HCT116 (cell line): Measurements from ENCODE around the gene SNRNP40. TPM values are rescaled to one million over a fixed set of nuclear protein-coding genes. Genes with fewer than 3 reads are reported as not detected.

ENCODE experiments used
- ATAC-seq: fragments of 200-7000 bp; cut with Tn5 transposase; 2 replicates; pipeline ENCODE4 v1.9.1; 2020; ENCODE audit warnings: mild to moderate bottlenecking, moderate library complexity
- BruUV-seq: library from RNA; stranded (reverse); fragments of 400-500 nt; replicated peaks from 2 replicates; lab custom pipeline; 2021; lab: Mats Ljungman, UMichigan
- CTCF ChIA-PET: fragments of 300-600 bp; sonication (Branson Sonifier 250); formaldehyde crosslinking; loops from one replicate; lab custom pipeline; 2021; ENCODE audit warnings: antibody characterized with exemption; lab: Charles Lee
- POLR2A ChIA-PET: fragments of 300-600, 350-600 bp; sonication (Branson Sonifier 250); formaldehyde crosslinking; loops from one replicate; lab custom pipeline; 2021; ENCODE audit warnings: antibody characterized with exemption; lab: Charles Lee
- RAD21 ChIA-PET, 2 experiments: fragments of 300-600 bp; sonication (Branson Sonifier 250); formaldehyde crosslinking; loops; one replicate each; lab custom pipeline; 2023; ENCODE audit warnings: low total read pairs in 2 of 2; ENCODE audit not compliant: uncharacterized antibody in 2 of 2, unreplicated experiment in 2 of 2, low non-redundant PET in 1 of 2; lab: Charles Lee
- DNase-seq: peaks from one replicate; pipeline ENCODE4 v3.0.0-alpha.2; 2010; ENCODE audit warnings: low read depth, low spot score
- H2AFZ ChIP-seq: fragments of 200-600 bp; shearing (Covaris generic), sonication (generic); 2 replicates; pipeline ENCODE4 v1.6.1; 2017; ENCODE audit warnings: low read depth, mixed run types, mixed read lengths, antibody characterized with exemption, low read length; ENCODE audit not compliant: poor library complexity, severe bottlenecking
- H3K27ac ChIP-seq: 2 replicates; pipeline ENCODE4 v1.5.1; 2012; ENCODE audit warnings: low read depth, low read length
- H3K27me3 ChIP-seq: fragments of 200-600 bp; sonication (generic); 2 replicates; pipeline ENCODE4 v1.6.1; 2016; ENCODE audit warnings: mixed run types, low read length, mixed read lengths; ENCODE audit not compliant: insufficient read depth
- H3K36me3 ChIP-seq, 2 experiments: fragments of 200-500 bp in 1 of 2; fragments of 200-600 bp in 1 of 2; sonication (Bioruptor generic) in 1 of 2; sonication (generic) in 1 of 2; 2 replicates each; pipeline versions ENCODE4 v1.5.1 to v1.6.1; 2014 to 2016; ENCODE audit warnings: low read length in 2 of 2, inconsistent platforms in 1 of 2, mixed read lengths in 1 of 2, mixed run types in 1 of 2; ENCODE audit not compliant: insufficient read depth in 2 of 2, control insufficient read depth in 1 of 2
- H3K4me1 ChIP-seq, 2 experiments: fragments of 200-600 bp in 1 of 2; sonication (generic) in 1 of 2; 2 replicates each; pipeline versions ENCODE4 v1.5.1 to v1.6.1; 2012 to 2017; ENCODE audit warnings: low read length in 2 of 2, inconsistent platforms in 1 of 2, mild to moderate bottlenecking in 1 of 2, mixed read lengths in 1 of 2, mixed run types in 1 of 2, moderate library complexity in 1 of 2; ENCODE audit not compliant: insufficient read depth in 2 of 2, control insufficient read depth in 1 of 2
- H3K4me2 ChIP-seq: fragments of 200-600 bp; sonication (generic); 2 replicates; pipeline ENCODE4 v1.6.1; 2017; ENCODE audit warnings: mixed run types, low read length, mixed read lengths
- H3K4me3 ChIP-seq, 2 experiments: fragments of 200-600 bp in 1 of 2; sonication (generic) in 1 of 2; replicated peaks in 1 of 2; 2 replicates each; pipeline ENCODE4 v1.5.1; 2011 to 2016; ENCODE audit warnings: low read length in 2 of 2, control low read depth in 1 of 2, low read depth in 1 of 2, mild to moderate bottlenecking in 1 of 2, mixed read lengths in 1 of 2, mixed run types in 1 of 2
- H3K79me2 ChIP-seq: fragments of 200-600 bp; sonication (generic); 2 replicates; pipeline ENCODE4 v1.6.1; 2017; ENCODE audit warnings: mild to moderate bottlenecking, mixed run types, low read length, moderate library complexity, mixed read lengths; ENCODE audit not compliant: insufficient read depth
- H3K9ac ChIP-seq: fragments of 200-600 bp; sonication (generic); 2 replicates; pipeline ENCODE4 v1.6.1; 2016; ENCODE audit warnings: low read length, mixed read lengths
- H3K9me2 ChIP-seq: fragments of 200-600 bp; sonication (generic), shearing (Covaris generic); 2 replicates; pipeline ENCODE4 v1.6.1; 2017; ENCODE audit warnings: mixed run types, mild to moderate bottlenecking, moderate library complexity; ENCODE audit not compliant: insufficient read depth
- H3K9me3 ChIP-seq, 2 experiments: fragments of 200-500 bp in 1 of 2; fragments of 200-600 bp in 1 of 2; sonication (Bioruptor generic) in 1 of 2; sonication (generic) in 1 of 2; 2 replicates each; pipeline ENCODE4 v1.6.1; 2014 to 2017; ENCODE audit warnings: low read length in 2 of 2, mixed read lengths in 2 of 2, inconsistent platforms in 1 of 2, low read depth in 1 of 2, mild to moderate bottlenecking in 1 of 2, mixed run types in 1 of 2, moderate library complexity in 1 of 2; ENCODE audit not compliant: control insufficient read depth in 1 of 2, insufficient read depth in 1 of 2
- H4K20me1 ChIP-seq: fragments of 200-600 bp; sonication (generic), shearing (Covaris generic); 2 replicates; pipeline ENCODE4 v1.6.1; 2017; ENCODE audit warnings: mixed run types, mild to moderate bottlenecking, moderate library complexity; ENCODE audit not compliant: insufficient read depth
- EGR1 ChIP-seq: IDR thresholded peaks from 2 replicates; pipeline ENCODE4 v1.6.1; 2012; ENCODE audit warnings: low read depth
- ELF1 ChIP-seq: IDR thresholded peaks from 2 replicates; pipeline ENCODE4 v1.6.1; 2012; ENCODE audit warnings: low read depth, borderline replicate concordance
- JUND ChIP-seq: IDR thresholded peaks from 2 replicates; pipeline ENCODE4 v1.6.1; 2012
- TCF7L2 ChIP-seq: IDR thresholded peaks from 2 replicates; pipeline ENCODE4 v1.7.0; 2011; ENCODE audit warnings: borderline replicate concordance, inconsistent platforms; ENCODE audit not compliant: insufficient read depth, insufficient read length; ENCODE audit errors: extremely low read depth
- YY1 ChIP-seq: IDR thresholded peaks from 2 replicates; pipeline ENCODE4 v1.6.1; 2011; ENCODE audit warnings: low read length, low read depth, moderate library complexity, mild to moderate bottlenecking; ENCODE audit not compliant: insufficient replicate concordance; ENCODE audit errors: extremely low read depth
- ZNF274 ChIP-seq: fragments of 200-500 bp; sonication (Bioruptor generic); IDR thresholded peaks from 2 replicates; pipeline ENCODE4 v1.6.1; 2014; ENCODE audit warnings: mild to moderate bottlenecking, low read depth, low read length, inconsistent platforms
- intact Hi-C: fragments of 100-400 bp; cut with micrococcal nuclease; formaldehyde crosslinking; loops from 2 replicates; pipeline ENCODE4 v1.10.0; 2022
- total RNA-seq: library from RNA; stranded (reverse); gene quantifications from one replicate; pipeline ENCODE4 v1.2.1, GENCODE V29; 2021; ENCODE audit not compliant: unreplicated experiment
- TF ChIP-seq, protein P1 (sequence below): IDR thresholded peaks from 2 replicates; pipeline ENCODE4 v1.6.1; 2012
- TF ChIP-seq, protein P2 (sequence below): IDR thresholded peaks from 2 replicates; pipeline ENCODE4 v1.6.1; 2011; ENCODE audit warnings: mild to moderate bottlenecking, low read length, moderate library complexity; ENCODE audit not compliant: insufficient replicate concordance; ENCODE audit errors: extremely low read depth

Gene SNRNP40
- total RNA-seq, 1 experiment from 2014 or later: 91.8 TPM

- intact Hi-C loops: no loop called here
- H3K79me2 ChIP-seq: no peaks in the 10 kb centered on the region
- H3K4me2 ChIP-seq: no peak overlapping the region
- DNase-seq (no peak), ATAC-seq (no peak)
- no peaks in the 10 kb centered on the region for H3K36me3 ChIP-seq
- H3K9me2 ChIP-seq: no peaks in the 10 kb centered on the region
- no peak overlapping the region for H3K9ac ChIP-seq
- ChIA-PET RAD21 (no interaction called here), POLR2A (no interaction called here), CTCF (no interaction called here)
- no TSS peak for BruUV-seq
- H4K20me1 ChIP-seq: no peaks in the 10 kb centered on the region
- no peaks in the 10 kb centered on the region for H3K4me1 ChIP-seq
- no peak overlapping the region for H3K27ac ChIP-seq
- TF ChIP-seq, protein P1, sequence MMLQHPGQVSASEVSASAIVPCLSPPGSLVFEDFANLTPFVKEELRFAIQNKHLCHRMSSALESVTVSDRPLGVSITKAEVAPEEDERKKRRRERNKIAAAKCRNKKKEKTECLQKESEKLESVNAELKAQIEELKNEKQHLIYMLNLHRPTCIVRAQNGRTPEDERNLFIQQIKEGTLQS: no peak
- TF ChIP-seq YY1 (no peak), EGR1 (no peak), JUND (no peak)
- no peak overlapping the region for H2AFZ ChIP-seq
- H3K4me3 ChIP-seq: no peak overlapping the region
- H3K9me3 ChIP-seq: no peaks in the 10 kb centered on the region
- H3K27me3 ChIP-seq: no peaks in the 10 kb centered on the region
Observed at GRCh38 chr1:31230378-31230777, 66.2 kb downstream of the SNRNP40 start.

DNA sequence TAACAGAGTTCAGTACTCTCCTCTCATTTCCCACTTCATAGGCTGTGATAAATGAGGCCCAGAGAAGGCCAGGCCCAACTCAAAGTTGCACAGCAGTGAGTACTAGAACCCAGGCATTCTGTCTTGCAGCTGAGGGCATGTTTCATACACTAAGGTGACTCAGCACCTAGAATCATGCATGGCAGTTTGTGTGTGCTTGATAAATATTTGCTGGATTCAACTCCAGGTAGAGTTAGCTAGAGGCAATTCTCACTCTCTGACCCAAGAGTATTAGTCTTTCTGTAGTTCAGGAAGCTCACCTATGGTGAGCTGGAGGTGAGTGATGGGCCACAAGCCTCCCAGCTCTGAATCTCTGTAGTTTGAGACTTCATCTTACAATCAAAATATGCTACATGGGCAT, 67.6 kb downstream of the SNRNP40 start:
- Histone ChIP-seq H2AFZ (no peak overlapping the region), H3K9me3 (no peaks in the 10 kb centered on the region), H3K4me1 (no peaks in the 10 kb centered on the region), H4K20me1 (no peaks in the 10 kb centered on the region), H3K4me2 (no peak overlapping the region), H3K36me3 (no peaks in the 10 kb centered on the region), H3K27ac (no peak overlapping the region), H3K4me3 (no peak overlapping the region), H3K9me2 (no peaks in the 10 kb centered on the region), H3K27me3 (0 out of 2 replicates have a peak, but pooled peaks cover 5% of the 10 kb centered on the region), H3K79me2 (no peaks in the 10 kb centered on the region), H3K9ac (no peak overlapping the region)
- ChIA-PET RAD21 (no interaction called here), CTCF (no interaction called here), POLR2A (no interaction called here)
- ATAC-seq (no peak), DNase-seq (no peak)
- intact Hi-C loops: no loop called here
- TF ChIP-seq JUND (no peak), YY1 (no peak), ZNF274 (no peak), TCF7L2 (no peak), ELF1 (no peak)
- TF ChIP-seq, protein P2, sequence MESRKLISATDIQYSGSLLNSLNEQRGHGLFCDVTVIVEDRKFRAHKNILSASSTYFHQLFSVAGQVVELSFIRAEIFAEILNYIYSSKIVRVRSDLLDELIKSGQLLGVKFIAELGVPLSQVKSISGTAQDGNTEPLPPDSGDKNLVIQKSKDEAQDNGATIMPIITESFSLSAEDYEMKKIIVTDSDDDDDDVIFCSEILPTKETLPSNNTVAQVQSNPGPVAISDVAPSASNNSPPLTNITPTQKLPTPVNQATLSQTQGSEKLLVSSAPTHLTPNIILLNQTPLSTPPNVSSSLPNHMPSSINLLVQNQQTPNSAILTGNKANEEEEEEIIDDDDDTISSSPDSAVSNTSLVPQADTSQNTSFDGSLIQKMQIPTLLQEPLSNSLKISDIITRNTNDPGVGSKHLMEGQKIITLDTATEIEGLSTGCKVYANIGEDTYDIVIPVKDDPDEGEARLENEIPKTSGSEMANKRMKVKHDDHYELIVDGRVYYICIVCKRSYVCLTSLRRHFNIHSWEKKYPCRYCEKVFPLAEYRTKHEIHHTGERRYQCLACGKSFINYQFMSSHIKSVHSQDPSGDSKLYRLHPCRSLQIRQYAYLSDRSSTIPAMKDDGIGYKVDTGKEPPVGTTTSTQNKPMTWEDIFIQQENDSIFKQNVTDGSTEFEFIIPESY: no peak
- BruUV-seq: no TSS peak
